ENCODE measurements around the gene DPF1. TPM values are rescaled to one million over a fixed set of nuclear protein-coding genes. Genes with fewer than 3 reads are reported as not detected.
"Not testable (repeated sequence)": the region's sequence is repeated elsewhere in the genome, so short reads cannot be mapped to it uniquely, and the experiment has no call there.

Gene DPF1
- total RNA-seq, 1 donor from 2014 or later, result 4.8 TPM

GRCh38 chr19:38228491-38229439, 4.7 kb upstream of the DPF1 start:
- no peak for DNase-seq (ENCODE audit: low spot score, unreplicated experiment)
- peaks cover 12% of the 10 kb centered on the region for H3K4me1 Mint-ChIP-seq (ENCODE audit: low read depth)

GRCh38 chr19:38228005-38228377, 4.0 kb upstream of the DPF1 start:
- Mint-ChIP-seq H3K4me1 (ENCODE audit: low read depth) (peaks cover 16% of the 10 kb centered on the region), H3K9me3 (ENCODE audit: low read depth) (no peaks in the 10 kb centered on the region), H3K4me3 (ENCODE audit: low read depth) (no peak overlapping the region), H3K27ac (no peak overlapping the region), H3K36me3 (ENCODE audit: insufficient read depth) (no peaks in the 10 kb centered on the region), H3K27me3 (peaks cover 53% of the 10 kb centered on the region)
- TF ChIP-seq, protein P1, sequence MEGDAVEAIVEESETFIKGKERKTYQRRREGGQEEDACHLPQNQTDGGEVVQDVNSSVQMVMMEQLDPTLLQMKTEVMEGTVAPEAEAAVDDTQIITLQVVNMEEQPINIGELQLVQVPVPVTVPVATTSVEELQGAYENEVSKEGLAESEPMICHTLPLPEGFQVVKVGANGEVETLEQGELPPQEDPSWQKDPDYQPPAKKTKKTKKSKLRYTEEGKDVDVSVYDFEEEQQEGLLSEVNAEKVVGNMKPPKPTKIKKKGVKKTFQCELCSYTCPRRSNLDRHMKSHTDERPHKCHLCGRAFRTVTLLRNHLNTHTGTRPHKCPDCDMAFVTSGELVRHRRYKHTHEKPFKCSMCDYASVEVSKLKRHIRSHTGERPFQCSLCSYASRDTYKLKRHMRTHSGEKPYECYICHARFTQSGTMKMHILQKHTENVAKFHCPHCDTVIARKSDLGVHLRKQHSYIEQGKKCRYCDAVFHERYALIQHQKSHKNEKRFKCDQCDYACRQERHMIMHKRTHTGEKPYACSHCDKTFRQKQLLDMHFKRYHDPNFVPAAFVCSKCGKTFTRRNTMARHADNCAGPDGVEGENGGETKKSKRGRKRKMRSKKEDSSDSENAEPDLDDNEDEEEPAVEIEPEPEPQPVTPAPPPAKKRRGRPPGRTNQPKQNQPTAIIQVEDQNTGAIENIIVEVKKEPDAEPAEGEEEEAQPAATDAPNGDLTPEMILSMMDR (IDR thresholded peaks at IDR 0.05; ENCODE audit: unreplicated experiment), result no peak
- DNase-seq (ENCODE audit: low spot score, unreplicated experiment), result no peak

More at GRCh38 chr19:38228491-38229439, 4.7 kb upstream of the DPF1 start:
- Mint-ChIP-seq H3K36me3 (ENCODE audit: insufficient read depth) (no peaks in the 10 kb centered on the region), H3K27ac (no peak overlapping the region), H3K4me3 (ENCODE audit: low read depth) (peak overlapping the region; percentile 64), H3K27me3 (peaks cover 49% of the 10 kb centered on the region), H3K9me3 (ENCODE audit: low read depth) (no peaks in the 10 kb centered on the region)
- TF ChIP-seq, protein P1 (IDR thresholded peaks at IDR 0.05; ENCODE audit: unreplicated experiment), result no peak

DNA sequence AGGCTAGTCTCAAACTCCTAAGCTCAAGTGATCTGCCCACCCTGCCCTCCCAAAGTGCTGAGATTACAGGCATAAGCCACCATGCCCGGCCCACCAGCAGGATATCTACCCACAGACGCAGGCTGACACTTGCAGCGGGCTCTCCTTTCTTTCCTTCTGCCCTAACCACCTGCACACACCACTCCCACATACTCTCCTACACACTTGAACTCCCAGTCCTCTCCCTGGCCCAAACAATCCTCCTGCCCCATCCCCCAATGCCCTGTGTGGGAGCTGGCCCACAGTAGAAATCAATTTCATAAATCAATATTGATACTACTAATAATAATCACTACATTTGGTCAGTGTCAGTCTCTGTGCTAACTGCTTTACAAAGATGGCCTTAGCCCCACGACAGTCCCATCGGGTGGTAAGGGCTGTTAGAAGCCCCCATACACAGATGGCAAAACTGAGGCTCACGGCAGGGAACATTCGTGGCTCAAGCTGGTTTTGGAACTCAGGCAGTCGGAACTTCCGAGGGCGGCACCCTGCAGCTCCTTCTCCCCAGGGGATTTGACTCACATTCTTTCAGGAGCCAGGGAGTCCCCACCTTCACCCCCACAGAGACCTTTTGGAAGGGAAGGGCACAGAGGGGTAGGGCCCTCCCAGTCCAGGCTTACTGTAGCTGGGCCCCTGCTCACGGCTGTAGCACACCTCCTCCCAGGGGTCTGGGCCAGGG, 3.4 kb upstream of the DPF1 start:
- Mint-ChIP-seq H3K4me3 (ENCODE audit: low read depth) (no peak overlapping the region), H3K9me3 (ENCODE audit: low read depth) (no peaks in the 10 kb centered on the region), H3K4me1 (ENCODE audit: low read depth) (peaks cover 17% of the 10 kb centered on the region), H3K27ac (no peak overlapping the region), H3K27me3 (peaks cover 54% of the 10 kb centered on the region), H3K36me3 (ENCODE audit: insufficient read depth) (no peaks in the 10 kb centered on the region)
- no peak for DNase-seq (ENCODE audit: low spot score, unreplicated experiment)
- TF ChIP-seq, protein P1 (IDR thresholded peaks at IDR 0.05; ENCODE audit: unreplicated experiment), result no peak

DNA sequence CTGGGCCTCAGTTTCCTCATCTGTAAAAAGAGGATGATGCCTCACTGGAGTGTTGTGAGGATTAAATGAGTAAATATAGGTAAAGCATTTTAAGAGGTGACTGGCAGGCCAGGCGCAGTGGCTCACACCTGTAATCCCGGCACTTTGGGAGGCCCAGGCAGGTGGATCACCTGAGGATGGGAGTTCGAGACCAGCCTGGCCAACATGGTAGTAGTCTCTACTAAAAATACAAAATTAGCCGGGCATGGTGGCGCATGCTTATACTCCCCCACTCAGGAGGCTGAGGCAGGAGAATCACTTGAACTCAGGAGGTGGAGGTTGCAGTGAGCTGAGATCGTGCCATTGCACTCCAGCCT, 819 bp upstream of the DPF1 start:
- H3K27me3 Mint-ChIP-seq, result peaks cover 39% of the 10 kb centered on the region
- H3K9me3 Mint-ChIP-seq (ENCODE audit: low read depth); DNase-seq (ENCODE audit: low spot score, unreplicated experiment): not testable (repeated sequence)

DNA sequence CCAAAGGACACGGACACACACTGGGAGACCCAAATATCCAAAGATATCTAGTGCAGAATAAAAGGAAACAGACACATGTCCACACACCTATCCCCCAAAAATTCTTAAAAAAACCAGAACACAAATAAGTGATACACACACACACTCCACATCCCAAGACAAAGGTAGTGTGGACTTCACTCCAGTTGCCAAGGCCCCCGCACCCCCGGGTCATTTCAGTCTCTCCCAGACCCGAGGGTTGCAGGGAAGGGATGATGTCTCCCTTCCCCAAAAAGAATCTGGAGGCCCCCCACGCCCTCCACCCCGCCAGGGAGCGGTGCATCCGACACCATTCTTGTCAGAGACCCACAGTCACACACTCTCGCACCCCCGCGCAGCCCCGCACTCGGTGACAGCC, 407 bp downstream of the DPF1 start:
- TF ChIP-seq, protein P1 (IDR thresholded peaks at IDR 0.05; ENCODE audit: unreplicated experiment), result no peak
- peaks cover 17% of the 10 kb centered on the region for H3K4me1 Mint-ChIP-seq (ENCODE audit: low read depth)
- no peak overlapping the region for H3K27ac Mint-ChIP-seq
- DNase-seq (ENCODE audit: low spot score, unreplicated experiment), result no peak
- H3K4me3 Mint-ChIP-seq (ENCODE audit: low read depth), result peak overlapping the region; percentile 76
- peaks cover 34% of the 10 kb centered on the region for H3K27me3 Mint-ChIP-seq
- peaks cover under 1% of the 10 kb centered on the region for H3K36me3 Mint-ChIP-seq (ENCODE audit: insufficient read depth)
- no peaks in the 10 kb centered on the region for H3K9me3 Mint-ChIP-seq (ENCODE audit: low read depth)

More for the DNA sequence above, 819 bp upstream of the DPF1 start:
- peaks cover 17% of the 10 kb centered on the region for H3K4me1 Mint-ChIP-seq (ENCODE audit: low read depth)
- H3K27ac Mint-ChIP-seq; H3K36me3 Mint-ChIP-seq (ENCODE audit: insufficient read depth); H3K4me3 Mint-ChIP-seq (ENCODE audit: low read depth): not testable (repeated sequence)

Data from progenitor cell of endocrine pancreas (in vitro differentiated cells).